H9 (cell line): Measurements from ENCODE around the gene VWA8. TPM values are rescaled to one million over a fixed set of nuclear protein-coding genes. Genes with fewer than 3 reads are reported as not detected.

Source experiments
- DNase-seq: peaks from one replicate; pipeline ENCODE4 v3.0.0-alpha.2; 2017
- H2AFZ ChIP-seq: one replicate; pipeline ENCODE4 v1.6.1; 2013; ENCODE audit warnings: mild to moderate bottlenecking, low read length, control low read depth, moderate library complexity
- H2AK5ac ChIP-seq: 2 replicates; pipeline ENCODE4 v1.6.1; 2013; ENCODE audit warnings: low read length, control low read depth, mixed read lengths; ENCODE audit not compliant: insufficient read length
- H2BK120ac ChIP-seq: one replicate; pipeline ENCODE4 v1.6.1; 2013; ENCODE audit warnings: low read depth, mild to moderate bottlenecking, low read length, control low read depth, inconsistent platforms; ENCODE audit not compliant: poor library complexity, severe bottlenecking
- H2BK12ac ChIP-seq: 2 replicates; pipeline ENCODE4 v1.6.1; 2013; ENCODE audit warnings: low read length, control low read depth, mixed read lengths, low read depth; ENCODE audit not compliant: insufficient read length
- H2BK15ac ChIP-seq: 2 replicates; pipeline ENCODE4 v1.6.1; 2013; ENCODE audit warnings: low read depth, low read length, control low read depth
- H2BK20ac ChIP-seq: one replicate; pipeline ENCODE4 v1.6.1; 2013; ENCODE audit warnings: low read depth, mild to moderate bottlenecking, low read length, control low read depth, inconsistent platforms; ENCODE audit not compliant: poor library complexity, severe bottlenecking
- H2BK5ac ChIP-seq: 2 replicates; pipeline ENCODE4 v1.6.1; 2013; ENCODE audit warnings: low read length, control low read depth, mixed read lengths; ENCODE audit not compliant: insufficient read length
- H3K14ac ChIP-seq: 2 replicates; pipeline ENCODE4 v1.6.1; 2013; ENCODE audit warnings: low read length, control low read depth; ENCODE audit not compliant: insufficient read depth
- H3K18ac ChIP-seq: 2 replicates; pipeline ENCODE4 v1.6.1; 2013; ENCODE audit warnings: low read depth, mild to moderate bottlenecking, mixed read lengths, low read length, control low read depth; ENCODE audit not compliant: insufficient read length
- H3K23ac ChIP-seq: 2 replicates; pipeline ENCODE4 v1.6.1; 2013; ENCODE audit warnings: low read length, control low read depth, mixed read lengths, low read depth; ENCODE audit not compliant: insufficient read length
- H3K23me2 ChIP-seq: 2 replicates; pipeline ENCODE4 v1.6.1; 2013; ENCODE audit warnings: low read depth, mild to moderate bottlenecking, mixed read lengths, low read length, control low read depth; ENCODE audit not compliant: insufficient read length, poor library complexity, severe bottlenecking
- H3K27ac ChIP-seq: 2 replicates; pipeline ENCODE4 v1.5.1; 2013; ENCODE audit warnings: low read length, control low read depth, mixed read lengths, low read depth; ENCODE audit not compliant: insufficient read length
- H3K27me3 ChIP-seq: 2 replicates; pipeline ENCODE4 v1.6.1; 2013; ENCODE audit warnings: low read length, control low read depth, inconsistent platforms; ENCODE audit not compliant: insufficient read depth
- H3K4ac ChIP-seq: 2 replicates; pipeline ENCODE4 v1.6.1; 2013; ENCODE audit warnings: low read depth, mild to moderate bottlenecking, control low read depth, inconsistent platforms, low read length, moderate library complexity
- H3K4me1 ChIP-seq: 2 replicates; pipeline ENCODE4 v1.6.1; 2013; ENCODE audit warnings: low read length, control low read depth, inconsistent platforms; ENCODE audit not compliant: insufficient read depth
- H3K4me2 ChIP-seq: 2 replicates; pipeline ENCODE4 v1.6.1; 2013; ENCODE audit warnings: low read length, control low read depth, mixed read lengths; ENCODE audit not compliant: insufficient read length, insufficient read depth
- H3K56ac ChIP-seq: 2 replicates; pipeline ENCODE4 v1.6.1; 2013; ENCODE audit warnings: low read depth, mild to moderate bottlenecking, mixed read lengths, low read length, control low read depth; ENCODE audit not compliant: insufficient read length
- H3K79me1 ChIP-seq: 2 replicates; pipeline ENCODE4 v1.6.1; 2013; ENCODE audit warnings: low read depth, mild to moderate bottlenecking, moderate library complexity, low read length, control low read depth, inconsistent platforms; ENCODE audit not compliant: insufficient read depth, poor library complexity, severe bottlenecking
- H3K79me2 ChIP-seq: 2 replicates; pipeline ENCODE4 v1.6.1; 2013; ENCODE audit warnings: low read length, control low read depth, inconsistent platforms; ENCODE audit not compliant: insufficient read depth
- H3K9ac ChIP-seq: 2 replicates; pipeline ENCODE4 v1.6.1; 2013; ENCODE audit warnings: low read length, control low read depth, mixed read lengths; ENCODE audit not compliant: insufficient read length; ENCODE audit errors: extremely low read depth
- H3K9me3 ChIP-seq: one replicate; pipeline ENCODE4 v1.6.1; 2013; ENCODE audit warnings: low read depth, low read length, inconsistent platforms; ENCODE audit not compliant: control insufficient read depth
- H3T11ph ChIP-seq: one replicate; pipeline ENCODE4 v1.6.1; 2013; ENCODE audit warnings: mild to moderate bottlenecking, low read length, control low read depth, inconsistent platforms
- H4K20me1 ChIP-seq: one replicate; pipeline ENCODE4 v1.6.1; 2013; ENCODE audit not compliant: control insufficient read depth, insufficient read length, insufficient read depth
- H4K5ac ChIP-seq: 2 replicates; pipeline ENCODE4 v1.6.1; 2013; ENCODE audit warnings: low read depth, mild to moderate bottlenecking, mixed read lengths, low read length, control low read depth; ENCODE audit not compliant: insufficient read length
- H4K8ac ChIP-seq: replicated peaks from 2 replicates; pipeline ENCODE4 v1.6.1; 2013; ENCODE audit warnings: low read length, control low read depth, mixed read lengths, low read depth; ENCODE audit not compliant: insufficient read length
- H4K91ac ChIP-seq: 2 replicates; pipeline ENCODE4 v1.6.1; 2013; ENCODE audit warnings: low read depth, mild to moderate bottlenecking, moderate library complexity, mixed read lengths, low read length, control low read depth; ENCODE audit not compliant: insufficient read length
- H3K27ac Mint-ChIP-seq, 3 experiments: 2 replicates in 2 of 3; 3 replicates in 1 of 3; pipeline ENCODE4 v1.8.0; 2020 to 2021; ENCODE audit warnings: mixed read lengths in 3 of 3, mild to moderate bottlenecking in 1 of 3, moderate library complexity in 1 of 3
- H3K27me3 Mint-ChIP-seq: 2 replicates; pipeline ENCODE4 v1.8.0; 2021; ENCODE audit warnings: low read depth, mild to moderate bottlenecking, moderate library complexity, mixed read lengths
- H3K36me3 Mint-ChIP-seq, 3 experiments: 2 replicates in 2 of 3; 3 replicates in 1 of 3; pipeline ENCODE4 v1.8.0; 2020 to 2021; ENCODE audit warnings: low read depth in 3 of 3, mixed read lengths in 3 of 3; ENCODE audit not compliant: insufficient read depth in 1 of 3
- H3K4me1 Mint-ChIP-seq, 2 experiments: 2 replicates each; pipeline ENCODE4 v1.8.0; 2020; ENCODE audit warnings: mixed read lengths in 2 of 2
- H3K4me3 Mint-ChIP-seq, 2 experiments: 2 replicates in 1 of 2; 3 replicates in 1 of 2; pipeline ENCODE4 v1.8.0; 2020 to 2021; ENCODE audit warnings: mild to moderate bottlenecking in 2 of 2, mixed read lengths in 2 of 2, moderate library complexity in 1 of 2
- H3K9me3 Mint-ChIP-seq, 2 experiments: 2 replicates in 1 of 2; 3 replicates in 1 of 2; pipeline ENCODE4 v1.8.0; 2020; ENCODE audit warnings: mild to moderate bottlenecking in 2 of 2, mixed read lengths in 2 of 2, moderate library complexity in 1 of 2
- WGBS: extraction: QIAGEN DNeasy Blood & Tissue Kit; methylation state at CpG from one replicate; pipeline ENCODE4 v1.1.7; 2013; ENCODE audit warnings: missing lambda C conversion rate, low lambda C conversion rate, mixed read lengths; ENCODE audit not compliant: insufficient read length; ENCODE audit errors: extremely low coverage; 5-methylcytosine and 5-hydroxymethylcytosine counted together
- total RNA-seq: library from RNA; stranded (reverse); gene quantifications from 2 replicates; pipeline ENCODE4 v1.2.1, GENCODE V29; 2021
- TF ChIP-seq, protein P1 (sequence below): fragments of 200-600 bp; sonication (generic); conservative IDR thresholded peaks from 3 replicates; pipeline ENCODE4 v1.8.0; 2021; ENCODE audit warnings: antibody characterized with exemption, mild to moderate bottlenecking

Gene VWA8
- total RNA-seq, 1 experiment from 2014 or later: 17.4 TPM

DNA sequence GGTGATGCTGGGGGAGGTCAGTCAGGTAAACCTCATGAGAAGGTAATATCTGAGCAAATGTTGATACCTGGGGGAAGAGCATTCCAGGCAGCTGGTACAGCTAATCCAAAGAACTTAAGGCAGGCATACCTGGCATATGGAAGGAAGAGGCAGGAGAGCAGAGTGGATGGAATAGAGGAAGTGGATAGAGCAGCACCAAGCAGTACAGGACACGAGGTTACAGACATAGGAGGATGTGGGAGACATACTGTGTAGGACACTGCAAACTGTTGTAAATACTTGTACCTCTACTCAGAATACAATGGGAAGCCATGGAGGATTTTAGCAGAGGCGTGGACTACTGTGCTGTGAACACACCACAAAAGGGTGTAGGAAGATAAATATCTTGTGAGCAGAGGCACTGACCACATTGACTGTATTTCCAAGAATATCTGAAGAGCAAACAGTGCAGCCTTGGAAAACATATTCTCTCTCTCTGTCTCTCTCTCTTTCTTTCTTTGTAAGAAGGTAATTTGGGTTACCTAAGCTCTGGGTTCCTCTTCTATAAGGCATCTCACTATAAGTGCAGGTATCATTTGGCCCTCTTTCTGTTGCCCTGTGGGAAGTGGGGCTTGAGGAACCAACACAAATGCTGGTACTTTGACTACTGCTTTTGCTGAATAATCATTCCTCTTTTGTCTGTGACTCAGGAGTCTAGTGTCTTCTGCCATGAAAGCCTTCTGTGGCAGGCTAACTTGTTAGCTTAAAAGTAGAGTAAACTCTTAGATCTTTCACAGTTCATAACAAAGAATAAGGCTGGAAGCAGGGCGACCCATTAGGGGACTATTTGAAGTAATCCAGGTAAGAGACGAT, 238.0 kb downstream of the VWA8 start:
- H4K20me1 ChIP-seq: no peaks in the 10 kb centered on the region
- H2BK20ac ChIP-seq: no peak overlapping the region
- no peaks in the 10 kb centered on the region for H3K4me1 ChIP-seq
- H3K18ac ChIP-seq: no peak overlapping the region
- H4K5ac ChIP-seq: no peak overlapping the region
- H3K4me1 Mint-ChIP-seq: no peaks in the 10 kb centered on the region
- H2AFZ ChIP-seq: no peak overlapping the region
- no peaks in the 10 kb centered on the region for H3K9me3 Mint-ChIP-seq
- no CpG with 5 or more reads among the region's 4 CpGs for WGBS
- H3K27me3 ChIP-seq: no peaks in the 10 kb centered on the region
- no peak overlapping the region for H3K4me2 ChIP-seq
- H3K56ac ChIP-seq: no peak overlapping the region
- no peak overlapping the region for H2BK5ac ChIP-seq
- no peak overlapping the region for H3K23ac ChIP-seq
- H3K79me2 ChIP-seq: no peaks in the 10 kb centered on the region
- no peaks in the 10 kb centered on the region for H3K79me1 ChIP-seq
- no peak for DNase-seq
- no peaks in the 10 kb centered on the region; a peak in 2 of 7 replicates for H3K36me3 Mint-ChIP-seq
- no peak overlapping the region for H2BK12ac ChIP-seq
- H3K14ac ChIP-seq: no peak overlapping the region
- H3K4ac ChIP-seq: no peak overlapping the region
- no peaks in the 10 kb centered on the region for H3K27me3 Mint-ChIP-seq
- no peak overlapping the region for H2AK5ac ChIP-seq
- no peak overlapping the region for H4K8ac ChIP-seq
- no peak overlapping the region for H3K4me3 Mint-ChIP-seq
- H3K27ac ChIP-seq: no peak overlapping the region
- no peak overlapping the region for H4K91ac ChIP-seq
- no peak overlapping the region for H3K27ac Mint-ChIP-seq
- no peak overlapping the region for H3K9ac ChIP-seq
- no peaks in the 10 kb centered on the region for H3K23me2 ChIP-seq
- H3T11ph ChIP-seq: no peak overlapping the region
- no peak overlapping the region for H2BK15ac ChIP-seq
- TF ChIP-seq, protein P1, sequence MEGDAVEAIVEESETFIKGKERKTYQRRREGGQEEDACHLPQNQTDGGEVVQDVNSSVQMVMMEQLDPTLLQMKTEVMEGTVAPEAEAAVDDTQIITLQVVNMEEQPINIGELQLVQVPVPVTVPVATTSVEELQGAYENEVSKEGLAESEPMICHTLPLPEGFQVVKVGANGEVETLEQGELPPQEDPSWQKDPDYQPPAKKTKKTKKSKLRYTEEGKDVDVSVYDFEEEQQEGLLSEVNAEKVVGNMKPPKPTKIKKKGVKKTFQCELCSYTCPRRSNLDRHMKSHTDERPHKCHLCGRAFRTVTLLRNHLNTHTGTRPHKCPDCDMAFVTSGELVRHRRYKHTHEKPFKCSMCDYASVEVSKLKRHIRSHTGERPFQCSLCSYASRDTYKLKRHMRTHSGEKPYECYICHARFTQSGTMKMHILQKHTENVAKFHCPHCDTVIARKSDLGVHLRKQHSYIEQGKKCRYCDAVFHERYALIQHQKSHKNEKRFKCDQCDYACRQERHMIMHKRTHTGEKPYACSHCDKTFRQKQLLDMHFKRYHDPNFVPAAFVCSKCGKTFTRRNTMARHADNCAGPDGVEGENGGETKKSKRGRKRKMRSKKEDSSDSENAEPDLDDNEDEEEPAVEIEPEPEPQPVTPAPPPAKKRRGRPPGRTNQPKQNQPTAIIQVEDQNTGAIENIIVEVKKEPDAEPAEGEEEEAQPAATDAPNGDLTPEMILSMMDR: no peak
- no peaks in the 10 kb centered on the region for H3K9me3 ChIP-seq
- H2BK120ac ChIP-seq: no peak overlapping the region
